Gastroesophageal sphincter (tissue), 3 donors: ENCODE results near the gene KIF21A.

Source experiments
- POLR2A ChIP-seq, 2 donors: fragments of 450-650 bp; IDR thresholded peaks; one replicate each; pipeline ENCODE4 v1.6.1; 2017; ENCODE audit warnings: antibody characterized with exemption in 2 of 2, mild to moderate bottlenecking in 2 of 2, moderate library complexity in 1 of 2
- TF ChIP-seq, protein P1 (sequence below), 4 experiments: fragments of 200-600 bp in 2 of 4; fragments of 450-650 bp in 2 of 4; sonication (generic) in 1 of 4; IDR thresholded peaks; one replicate each; pipeline ENCODE4 v1.5.1; 2017 to 2019; ENCODE audit warnings: antibody characterized with exemption in 4 of 4, mild to moderate bottlenecking in 2 of 4, moderate library complexity in 2 of 4

DNA sequence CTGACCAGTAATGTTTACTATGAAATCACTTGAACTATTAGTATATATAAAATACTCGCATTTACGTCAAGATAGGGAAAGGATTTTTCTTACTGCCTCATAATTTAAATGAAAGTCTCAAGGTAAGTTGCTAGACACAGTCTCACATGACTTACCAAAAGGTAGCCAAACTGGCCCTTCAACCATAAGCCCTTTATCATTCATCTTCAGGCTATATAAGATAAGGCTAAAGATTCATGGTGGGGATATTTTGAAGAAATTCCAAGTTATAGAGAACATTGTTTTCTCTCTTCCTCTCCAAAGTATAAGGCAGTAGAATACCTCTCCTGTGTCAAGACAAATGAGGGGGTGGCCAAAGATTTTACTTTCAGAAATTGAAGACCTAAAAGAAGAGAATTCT, 23.4 kb downstream of the KIF21A start:
- no peak for TF ChIP-seq POLR2A (IDR thresholded peaks at IDR 0.05)
- TF ChIP-seq, protein P1, sequence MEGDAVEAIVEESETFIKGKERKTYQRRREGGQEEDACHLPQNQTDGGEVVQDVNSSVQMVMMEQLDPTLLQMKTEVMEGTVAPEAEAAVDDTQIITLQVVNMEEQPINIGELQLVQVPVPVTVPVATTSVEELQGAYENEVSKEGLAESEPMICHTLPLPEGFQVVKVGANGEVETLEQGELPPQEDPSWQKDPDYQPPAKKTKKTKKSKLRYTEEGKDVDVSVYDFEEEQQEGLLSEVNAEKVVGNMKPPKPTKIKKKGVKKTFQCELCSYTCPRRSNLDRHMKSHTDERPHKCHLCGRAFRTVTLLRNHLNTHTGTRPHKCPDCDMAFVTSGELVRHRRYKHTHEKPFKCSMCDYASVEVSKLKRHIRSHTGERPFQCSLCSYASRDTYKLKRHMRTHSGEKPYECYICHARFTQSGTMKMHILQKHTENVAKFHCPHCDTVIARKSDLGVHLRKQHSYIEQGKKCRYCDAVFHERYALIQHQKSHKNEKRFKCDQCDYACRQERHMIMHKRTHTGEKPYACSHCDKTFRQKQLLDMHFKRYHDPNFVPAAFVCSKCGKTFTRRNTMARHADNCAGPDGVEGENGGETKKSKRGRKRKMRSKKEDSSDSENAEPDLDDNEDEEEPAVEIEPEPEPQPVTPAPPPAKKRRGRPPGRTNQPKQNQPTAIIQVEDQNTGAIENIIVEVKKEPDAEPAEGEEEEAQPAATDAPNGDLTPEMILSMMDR (IDR thresholded peaks at IDR 0.05) = no peak
